Glomerular endothelial cell (primary cell): Measurements from ENCODE around the gene LARP4B. TPM values are rescaled to one million over a fixed set of nuclear protein-coding genes. Genes with fewer than 3 reads are reported as not detected.

ENCODE experiments used
- DNase-seq: peaks from one replicate; pipeline ENCODE4 v3.0.0-alpha.2; 2011; ENCODE audit warnings: low read depth, low spot score; ENCODE audit errors: extremely low read depth
- total RNA-seq: library from RNA; depleted of rRNA; stranded (reverse); fragments of >200 nt; gene quantifications from 2 replicates; pipeline ENCODE4 v1.2.3, GENCODE V29; 2015

Gene LARP4B
- total RNA-seq, 1 donor from 2014 or later = 65.3 TPM

GRCh38 chr10:836782-837181, 94.7 kb downstream of the LARP4B start:
- no peak for DNase-seq

- DNase-seq = no peak
Measured at GRCh38 chr10:834493-834892, 97.0 kb downstream of the LARP4B start.

- DNase-seq = no peak
Measured at GRCh38 chr10:829241-829640, 102.3 kb downstream of the LARP4B start.

- no peak for DNase-seq
Measured at GRCh38 chr10:828191-828590, 103.3 kb downstream of the LARP4B start.

- no peak for DNase-seq
Measured at GRCh38 chr10:824946-825345, 106.6 kb downstream of the LARP4B start.

GRCh38 chr10:824497-824896, 107.0 kb downstream of the LARP4B start:
- no peak for DNase-seq

- no peak for DNase-seq
Measured at GRCh38 chr10:822661-823367, 108.7 kb downstream of the LARP4B start.

GRCh38 chr10:822197-822596, 109.3 kb downstream of the LARP4B start:
- no peak for DNase-seq

GRCh38 chr10:821322-821721, 110.2 kb downstream of the LARP4B start:
- DNase-seq = no peak

- no peak for DNase-seq
Measured at GRCh38 chr10:819816-820215, 111.7 kb downstream of the LARP4B start.

GRCh38 chr10:819326-819725, 112.2 kb downstream of the LARP4B start:
- DNase-seq = no peak

GRCh38 chr10:818526-819220, 112.8 kb downstream of the LARP4B start:
- DNase-seq = no peak

GRCh38 chr10:818010-818409, 113.5 kb downstream of the LARP4B start:
- no peak for DNase-seq

GRCh38 chr10:817371-817770, 114.1 kb downstream of the LARP4B start:
- no peak for DNase-seq

GRCh38 chr10:816958-817357, 114.5 kb downstream of the LARP4B start:
- DNase-seq = no peak

- DNase-seq = no peak
Measured at GRCh38 chr10:816091-816477, 115.4 kb downstream of the LARP4B start.

- DNase-seq = no peak
Measured at GRCh38 chr10:815338-816090, 116.0 kb downstream of the LARP4B start.

- no peak for DNase-seq
Measured at GRCh38 chr10:814536-815302, 116.8 kb downstream of the LARP4B start.

- DNase-seq = no peak
Measured at GRCh38 chr10:813286-813685, 118.2 kb downstream of the LARP4B start.

GRCh38 chr10:812787-813186, 118.7 kb downstream of the LARP4B start:
- no peak for DNase-seq
